GM23248 (cell line): Measurements from ENCODE around the gene GNB5. TPM values are rescaled to one million over a fixed set of nuclear protein-coding genes. Genes with fewer than 3 reads are reported as not detected.

Experiments
- DNase-seq: peaks from one replicate; pipeline ENCODE4 v3.0.0-alpha.2; 2015
- H2AFZ ChIP-seq: fragments of 200-600 bp; sonication (generic); 2 replicates; pipeline ENCODE4 v1.6.1; 2016; ENCODE audit warnings: antibody characterized with exemption
- H3F3A ChIP-seq: fragments of 200-600 bp; sonication (generic); 2 replicates; pipeline ENCODE4 v1.6.1; 2016; ENCODE audit warnings: mild to moderate bottlenecking, antibody characterized with exemption, mixed run types; ENCODE audit not compliant: insufficient read depth
- H3K27ac ChIP-seq: fragments of 200-600 bp; sonication (generic); 2 replicates; pipeline ENCODE4 v1.5.1; 2016; ENCODE audit warnings: mild to moderate bottlenecking
- H3K27me3 ChIP-seq: fragments of 200-600 bp; sonication (generic); replicated peaks from 2 replicates; pipeline ENCODE4 v1.6.1; 2016; ENCODE audit warnings: mild to moderate bottlenecking; ENCODE audit not compliant: insufficient read depth
- H3K36me3 ChIP-seq: fragments of 200-600 bp; sonication (generic); 2 replicates; pipeline ENCODE4 v1.6.1; 2016; ENCODE audit warnings: low read depth, mild to moderate bottlenecking
- H3K4me1 ChIP-seq: fragments of 200-600 bp; sonication (generic); 2 replicates; pipeline ENCODE4 v1.6.1; 2016; ENCODE audit warnings: mild to moderate bottlenecking; ENCODE audit not compliant: insufficient read depth
- H3K4me2 ChIP-seq: fragments of 200-600 bp; sonication (generic); one replicate; pipeline ENCODE4 v1.6.1; 2016; ENCODE audit warnings: mild to moderate bottlenecking; ENCODE audit not compliant: unreplicated experiment
- H3K4me3 ChIP-seq: fragments of 200-600 bp; sonication (generic); 2 replicates; pipeline ENCODE4 v1.5.1; 2016; ENCODE audit warnings: mild to moderate bottlenecking
- H3K79me2 ChIP-seq: fragments of 200-600 bp; sonication (generic); 2 replicates; pipeline ENCODE4 v1.6.1; 2016; ENCODE audit warnings: mild to moderate bottlenecking; ENCODE audit not compliant: insufficient read depth
- H3K9ac ChIP-seq: fragments of 200-600 bp; sonication (generic); 2 replicates; pipeline ENCODE4 v1.6.1; 2016; ENCODE audit warnings: mild to moderate bottlenecking
- H3K9me2 ChIP-seq: fragments of 200-600 bp; sonication (generic); 2 replicates; pipeline ENCODE4 v1.6.1; 2016; ENCODE audit warnings: mixed run types, mild to moderate bottlenecking, moderate library complexity; ENCODE audit not compliant: insufficient read depth
- H3K9me3 ChIP-seq: fragments of 200-600 bp; sonication (generic); one replicate; pipeline ENCODE4 v1.6.1; 2017; ENCODE audit warnings: low read depth
- H4K20me1 ChIP-seq: fragments of 200-600 bp; sonication (generic); 2 replicates; pipeline ENCODE4 v1.6.0; 2016; ENCODE audit not compliant: insufficient read depth
- EZH2 ChIP-seq: fragments of 200-600 bp; sonication (generic); IDR thresholded peaks from 2 replicates; pipeline ENCODE4 v1.6.1; 2018; ENCODE audit warnings: antibody characterized with exemption, mild to moderate bottlenecking; ENCODE audit not compliant: insufficient read depth, poor library complexity, severe bottlenecking
- EZH2phosphoT487 ChIP-seq: fragments of 200-600 bp; sonication (generic); IDR thresholded peaks from 2 replicates; pipeline ENCODE4 v1.6.1; 2018; ENCODE audit warnings: antibody characterized with exemption, moderate library complexity, mild to moderate bottlenecking, low read depth; ENCODE audit not compliant: insufficient read depth
- WGBS, 2 experiments: methylation state at CpG; one replicate each; pipeline ENCODE4 v1.1.6; 2015 to 2017; ENCODE audit warnings: low lambda C conversion rate in 2 of 2, low coverage in 1 of 2; ENCODE audit errors: missing lambda C conversion rate in 2 of 2; 5-methylcytosine and 5-hydroxymethylcytosine counted together
- in situ Hi-C: fragments of 300-500 bp; cut with MboI; formaldehyde crosslinking; loops from 2 replicates; pipeline ENCODE4 v1.15.0; 2020
- polyA plus RNA-seq: library from polyadenylated mRNA; unstranded; fragments of >200 nt; fragmentation: Nextera tagmentation; extraction: Ambion mirVana; gene quantifications from 2 replicates; pipeline ENCODE4 v1.2.1, GENCODE V29; 2016
- small RNA-seq: library from RNA; depleted of rRNA; stranded (forward); fragments of <200 nt; gene quantifications from one replicate; pipeline ENCODE3, GENCODE V24; 2014; ENCODE audit warnings: low read depth, low replicate concordance
- total RNA-seq: library from RNA; depleted of rRNA; stranded (reverse); fragments of >200 nt; shearing (Covaris generic); gene quantifications from 2 replicates; pipeline ENCODE4 v1.2.3, GENCODE V29; 2014; rRNA removed

GNB5 gene
- total and polyA plus RNA-seq, 2 experiments from 2014 or later = 39.9 to 42.8 TPM

DNA sequence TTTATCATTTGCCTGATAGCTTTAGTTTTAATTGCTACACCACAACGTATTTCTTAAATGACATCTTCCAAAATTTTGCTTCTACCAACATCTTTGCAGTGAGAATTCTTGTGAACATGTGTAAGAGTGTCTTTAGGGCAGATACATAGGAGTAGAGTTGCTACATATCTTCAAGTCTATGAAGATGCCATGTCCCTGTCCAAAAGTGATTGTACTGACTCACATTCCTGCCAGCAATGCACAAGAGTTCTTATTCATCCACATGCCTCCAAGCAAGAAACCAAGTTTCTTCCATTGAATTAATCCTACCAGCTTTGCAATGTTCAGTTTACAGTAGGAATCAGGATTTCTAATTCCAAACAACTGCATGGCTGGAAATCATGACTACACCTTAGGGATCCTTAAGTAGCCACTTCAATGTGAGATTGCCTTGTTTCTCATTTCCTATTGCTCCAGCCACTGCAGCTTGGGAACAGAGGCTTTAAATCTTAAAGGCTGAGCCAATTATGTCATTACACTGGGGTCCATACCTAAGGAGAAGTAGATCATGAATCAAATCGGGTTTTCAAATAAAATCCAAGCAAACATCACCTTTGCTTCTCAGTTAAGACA lies 123.1 kb downstream of the GNB5 start:
- H4K20me1 ChIP-seq = no peaks in the 10 kb centered on the region
- no peaks in the 10 kb centered on the region for H3K9me3 ChIP-seq
- H3K27me3 ChIP-seq = no peaks in the 10 kb centered on the region
- H3K4me1 ChIP-seq = no peaks in the 10 kb centered on the region
- no peak overlapping the region for H3K4me3 ChIP-seq
- peak; percentile 49 for DNase-seq
- peaks cover 33% of the 10 kb centered on the region for H3F3A ChIP-seq
- H3K9ac ChIP-seq = no peak overlapping the region
- H3K27ac ChIP-seq = no peak overlapping the region
- TF ChIP-seq EZH2phosphoT487 = no peak
- no peak for TF ChIP-seq EZH2
- H3K9me2 ChIP-seq = no peaks in the 10 kb centered on the region
- H3K36me3 ChIP-seq = peaks cover 27% of the 10 kb centered on the region
- no peak overlapping the region for H2AFZ ChIP-seq
- H3K4me2 ChIP-seq = no peak overlapping the region
- in situ Hi-C loops = no loop called here
- WGBS, 2 experiments = 73 to 80% methylated on average over 2 of the region's 2 CpGs
- 0 out of 2 replicates have a peak, but pooled peaks cover 2% of the 10 kb centered on the region for H3K79me2 ChIP-seq

DNA sequence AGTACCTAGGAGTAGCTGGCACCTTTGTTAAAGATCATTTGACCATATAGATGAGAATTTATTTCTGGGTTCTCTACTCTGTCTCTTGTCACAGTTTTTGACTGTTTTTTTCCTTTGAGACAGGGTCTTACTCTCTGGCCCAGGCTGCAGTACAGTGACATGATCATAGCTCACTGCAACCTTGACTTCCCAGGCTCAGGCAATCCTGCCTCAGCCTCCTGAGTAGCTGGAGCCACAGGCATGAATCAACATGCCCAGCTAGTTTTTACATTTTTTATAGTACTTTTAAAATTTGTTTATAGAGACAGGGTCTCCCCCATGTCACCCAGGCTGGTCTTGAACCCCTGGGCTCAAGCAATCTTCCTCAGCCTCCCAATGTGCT lies 123.7 kb downstream of the GNB5 start:
- Histone ChIP-seq H4K20me1 (no peaks in the 10 kb centered on the region), H3K4me1 (no peaks in the 10 kb centered on the region), H3K36me3 (peaks cover 33% of the 10 kb centered on the region), H3K4me2 (no peak overlapping the region), H3K9me3 (no peaks in the 10 kb centered on the region), H3K79me2 (0 out of 2 replicates have a peak, but pooled peaks cover 7% of the 10 kb centered on the region), H3F3A (peaks cover 37% of the 10 kb centered on the region), H3K4me3 (no peak overlapping the region), H3K27me3 (no peaks in the 10 kb centered on the region), H3K9ac (no peak overlapping the region), H3K9me2 (no peaks in the 10 kb centered on the region), H2AFZ (no peak overlapping the region), H3K27ac (no peak overlapping the region)
- in situ Hi-C loops = no loop called here
- TF ChIP-seq EZH2 (no peak), EZH2phosphoT487 (no peak)
- no peak for DNase-seq

DNA sequence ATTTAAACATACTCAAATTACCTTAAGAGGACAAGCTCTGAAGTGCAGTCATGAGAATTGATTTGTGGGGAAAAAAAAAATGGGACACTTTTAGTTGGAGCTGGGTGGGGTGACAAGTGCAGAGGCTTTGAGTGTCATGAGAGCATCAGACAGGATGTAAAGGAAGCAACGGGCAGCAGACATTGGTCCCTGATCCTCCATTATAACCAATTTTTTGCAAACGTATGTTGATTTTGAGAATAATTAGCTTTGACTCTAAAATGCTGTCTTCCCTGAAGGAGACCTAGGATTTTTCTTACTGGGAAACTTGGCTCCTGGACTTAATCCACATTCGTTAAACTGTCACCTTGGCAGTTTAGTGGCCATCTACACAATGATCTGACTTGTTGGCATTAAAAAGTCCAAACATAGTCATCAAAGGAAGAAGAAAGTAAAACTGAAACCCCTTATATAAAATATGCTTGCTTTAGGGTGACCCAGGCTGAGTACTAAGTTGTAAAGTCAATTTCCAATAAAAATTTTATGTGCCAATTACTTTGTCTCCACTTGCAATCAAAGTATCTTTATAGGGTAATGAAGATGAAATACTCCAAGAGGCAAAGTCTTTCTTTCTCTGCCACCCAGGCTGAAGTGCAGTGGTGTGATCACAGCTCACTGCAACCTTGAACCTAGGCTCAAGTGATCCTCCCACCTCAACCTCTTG lies 124.2 kb downstream of the GNB5 start:
- Histone ChIP-seq H3K27ac (no peak overlapping the region), H2AFZ (no peak overlapping the region), H3K4me1 (no peaks in the 10 kb centered on the region), H3K9me2 (no peaks in the 10 kb centered on the region), H3K9ac (no peak overlapping the region), H3K4me3 (no peak overlapping the region), H3K79me2 (0 out of 2 replicates have a peak, but pooled peaks cover 9% of the 10 kb centered on the region), H3K27me3 (no peaks in the 10 kb centered on the region), H3F3A (peaks cover 37% of the 10 kb centered on the region), H3K9me3 (no peaks in the 10 kb centered on the region), H3K4me2 (no peak overlapping the region), H4K20me1 (no peaks in the 10 kb centered on the region), H3K36me3 (peaks cover 39% of the 10 kb centered on the region)
- no peak for TF ChIP-seq EZH2phosphoT487
- TF ChIP-seq EZH2 = no peak
- in situ Hi-C loops = no loop called here
- no peak for DNase-seq
- WGBS, 2 experiments = 64 to 70% methylated on average over 3 of the region's 3 CpGs

Small RNAs within 50 kb of the gene (small RNA-seq; reads per million reads assigned to genes)
- gene RF00019 = not detected

Other genes with a start within 250 kb of the GNB5 start
- gene LEO1, start 219.6 kb downstream of the GNB5 start, total RNA-seq = 28.1 and 33.6 TPM in 2 replicates
- gene LEO1, start 219.6 kb downstream of the GNB5 start, polyA plus RNA-seq = 34.1 and 36.0 TPM in 2 replicates
- gene MAPK6, start 172.2 kb downstream of the GNB5 start, total RNA-seq = 55.4 and 69.3 TPM in 2 replicates
- 36.0 and 36.5 TPM in 2 replicates for gene MAPK6, start 172.2 kb downstream of the GNB5 start, polyA plus RNA-seq
- gene BCL2L10, start 78.6 kb downstream of the GNB5 start, total RNA-seq = not detected in 2 replicates
- gene BCL2L10, start 78.6 kb downstream of the GNB5 start, polyA plus RNA-seq = not detected in 2 replicates
- not detected in 2 replicates for gene MYO5C, start 104.4 kb upstream of the GNB5 start, total RNA-seq
- not detected in 2 replicates for gene MYO5C, start 104.4 kb upstream of the GNB5 start, polyA plus RNA-seq